OCI-M2 (cell line): ENCODE data around the gene PTPRN2.
"Not testable (repeated sequence)": the region's sequence is repeated elsewhere in the genome, so short reads cannot be mapped to it uniquely, and the experiment has no call there.

Experiments used
- DNase-seq: peaks from one replicate; lab custom pipeline; 2025; ENCODE audit not compliant: unreplicated experiment; lab: John Stamatoyannopoulos, UW

The PTPRN2 gene

DNA sequence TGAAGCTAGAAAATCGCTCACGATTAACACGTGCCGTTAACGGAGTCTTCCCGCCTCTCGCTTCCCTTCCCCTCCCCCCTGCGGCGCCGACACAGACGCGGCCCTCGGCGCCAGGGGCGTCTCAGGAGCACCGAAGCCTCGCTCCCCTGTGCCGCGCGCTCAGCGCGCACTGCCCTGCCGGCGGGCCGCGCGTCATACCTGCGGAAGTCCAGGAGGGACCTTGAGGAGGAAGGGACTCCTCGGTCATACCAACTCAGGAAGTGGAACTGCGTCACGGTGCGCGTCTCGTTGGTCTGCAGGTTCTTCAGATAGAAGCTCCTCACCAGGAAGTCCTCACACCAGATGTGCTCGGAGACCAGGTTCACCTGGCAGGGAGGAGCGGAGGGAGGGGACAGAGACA, 1011.2 kb downstream of the PTPRN2 start:
- no peak for DNase-seq

DNA sequence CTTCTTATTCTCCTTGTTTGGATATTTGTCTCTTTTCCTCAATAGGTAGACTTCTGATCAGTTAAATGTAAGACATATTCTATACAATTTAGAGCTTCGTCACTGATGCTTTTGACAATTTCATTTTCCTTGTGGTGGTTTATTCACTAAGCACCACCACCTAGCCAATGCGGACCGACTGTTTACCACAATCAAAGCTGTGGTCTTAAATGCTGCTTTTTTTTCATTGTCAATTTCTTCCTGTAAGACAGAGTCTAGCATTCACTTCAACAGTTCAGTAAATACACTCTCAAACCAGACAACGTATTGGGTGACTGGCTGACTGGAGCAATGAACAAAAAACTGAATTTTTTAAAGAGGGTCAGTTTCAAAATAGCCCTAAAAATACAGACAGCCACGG, 1011.8 kb downstream of the PTPRN2 start:
- DNase-seq: no peak

DNA sequence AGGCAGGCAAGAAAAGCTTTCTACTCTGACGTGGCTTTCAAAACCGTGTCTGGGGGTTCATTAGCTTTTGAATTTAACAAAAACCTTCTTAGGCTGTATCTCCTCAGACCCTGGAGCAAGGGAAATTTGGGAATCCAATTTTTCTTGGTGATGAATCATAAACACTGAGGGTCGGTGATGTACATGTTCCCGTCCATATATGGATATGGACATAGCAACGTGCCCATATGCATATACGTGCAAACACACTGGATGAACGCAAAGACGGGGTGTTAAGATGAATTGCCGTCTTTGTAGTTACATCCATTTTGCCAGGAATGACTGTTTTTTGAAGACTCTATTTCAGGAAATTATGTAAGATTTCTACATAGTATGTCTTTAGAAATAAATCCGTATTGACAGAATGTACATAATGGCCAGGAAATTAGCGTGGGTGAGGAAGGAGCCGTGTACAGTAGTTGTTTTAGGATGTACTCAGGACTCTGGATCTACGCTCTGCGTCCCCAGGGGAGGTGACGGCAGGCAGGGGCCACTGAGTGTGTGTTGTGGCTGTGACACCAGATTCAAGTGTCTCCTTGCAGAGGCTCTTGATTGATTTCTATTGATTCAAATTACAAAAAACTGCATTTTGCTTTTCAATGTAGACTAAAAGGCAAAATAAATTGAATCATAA, 1012.6 kb downstream of the PTPRN2 start:
- DNase-seq: no peak

DNA sequence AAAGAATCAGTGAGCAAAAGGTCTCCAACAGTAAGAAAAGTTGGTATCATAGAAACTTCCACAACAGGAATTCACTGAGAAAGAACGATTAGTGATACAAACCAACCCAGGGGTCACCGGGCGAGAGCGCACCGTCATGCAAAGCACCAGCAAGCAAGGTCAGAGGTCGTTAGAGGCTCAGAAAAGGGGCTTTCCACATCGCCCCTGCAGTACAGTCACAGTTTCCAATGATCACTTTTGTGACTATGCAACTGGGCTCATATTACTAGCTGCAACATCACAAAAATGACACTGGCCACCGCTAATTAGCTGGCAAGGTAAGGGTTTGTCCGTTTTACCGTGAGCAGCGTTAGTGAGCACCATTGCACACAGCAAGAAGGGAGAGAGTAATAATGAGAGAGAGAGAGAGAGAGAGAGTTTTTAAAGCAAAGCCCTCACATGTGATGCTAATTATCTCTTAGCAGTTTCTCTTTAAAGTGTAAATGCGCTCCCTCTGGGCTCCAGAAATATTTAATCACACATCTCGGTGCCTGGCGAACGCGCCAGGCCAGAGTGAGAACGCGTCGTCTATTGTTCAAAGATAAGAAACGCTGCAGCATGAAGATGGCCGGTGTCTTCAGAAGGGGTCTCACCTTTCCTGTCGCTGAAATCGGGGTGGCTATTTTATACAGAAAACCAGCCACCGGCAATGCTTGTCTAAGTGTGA, 1013.4 kb downstream of the PTPRN2 start:
- DNase-seq: no peak

DNA sequence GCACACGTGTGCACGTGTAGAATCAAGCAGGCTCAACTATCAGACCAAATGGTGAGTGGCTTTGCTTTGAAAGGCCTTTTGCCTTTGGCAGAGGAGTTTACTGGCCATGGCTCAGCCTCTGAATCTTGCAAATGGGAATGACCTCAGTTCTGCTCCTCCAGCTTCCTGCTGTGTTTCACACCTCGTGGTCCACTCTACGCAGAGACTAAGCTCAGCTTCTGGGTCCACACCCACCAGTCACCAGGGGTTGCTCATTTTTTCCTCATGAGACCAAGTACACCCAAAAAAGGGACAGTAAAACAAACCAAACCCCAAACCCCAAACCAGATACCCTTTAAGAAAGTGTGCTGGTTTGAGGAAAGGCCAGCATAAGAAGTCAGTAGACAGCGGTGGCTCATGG, 1014.4 kb downstream of the PTPRN2 start:
- DNase-seq: no peak

GRCh38 chr7:157572622-157573021, 1015.0 kb downstream of the PTPRN2 start:
- DNase-seq: no peak

DNA sequence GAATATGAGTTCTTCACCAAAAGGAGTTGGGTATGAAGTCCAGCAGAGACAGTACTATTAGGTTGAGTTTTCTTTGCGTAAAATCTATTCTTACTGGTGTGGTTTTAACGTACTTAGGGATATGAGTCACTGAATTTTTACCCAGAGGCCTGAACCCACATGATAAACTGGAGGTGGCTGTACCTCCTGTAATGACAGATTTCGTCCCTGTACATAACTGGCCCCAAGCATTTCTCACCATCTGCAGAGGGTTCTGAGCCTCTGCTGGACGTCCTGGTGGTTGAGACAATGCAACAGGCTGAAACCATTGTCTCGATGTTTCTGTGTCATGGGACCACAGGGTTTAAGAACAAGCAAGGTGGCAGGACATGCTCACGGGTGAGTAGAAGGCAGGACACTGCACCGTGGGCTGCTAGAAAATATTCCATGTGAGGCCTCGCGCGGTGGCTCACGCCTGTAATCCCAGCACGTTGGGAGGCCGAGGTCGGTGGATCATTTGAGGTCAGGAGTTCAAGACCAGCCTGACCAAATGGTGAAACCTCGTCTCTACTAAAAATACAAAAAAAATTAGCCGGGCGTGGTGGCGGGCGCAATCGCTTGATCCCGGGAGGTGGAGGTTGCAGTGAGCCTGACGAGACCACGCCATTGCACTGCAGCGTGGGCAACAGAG, 1017.0 kb downstream of the PTPRN2 start:
- DNase-seq: no peak

- DNase-seq: no peak
These were observed 1017.7 kb downstream of the PTPRN2 start for GRCh38 chr7:157569967-157570366.

DNA sequence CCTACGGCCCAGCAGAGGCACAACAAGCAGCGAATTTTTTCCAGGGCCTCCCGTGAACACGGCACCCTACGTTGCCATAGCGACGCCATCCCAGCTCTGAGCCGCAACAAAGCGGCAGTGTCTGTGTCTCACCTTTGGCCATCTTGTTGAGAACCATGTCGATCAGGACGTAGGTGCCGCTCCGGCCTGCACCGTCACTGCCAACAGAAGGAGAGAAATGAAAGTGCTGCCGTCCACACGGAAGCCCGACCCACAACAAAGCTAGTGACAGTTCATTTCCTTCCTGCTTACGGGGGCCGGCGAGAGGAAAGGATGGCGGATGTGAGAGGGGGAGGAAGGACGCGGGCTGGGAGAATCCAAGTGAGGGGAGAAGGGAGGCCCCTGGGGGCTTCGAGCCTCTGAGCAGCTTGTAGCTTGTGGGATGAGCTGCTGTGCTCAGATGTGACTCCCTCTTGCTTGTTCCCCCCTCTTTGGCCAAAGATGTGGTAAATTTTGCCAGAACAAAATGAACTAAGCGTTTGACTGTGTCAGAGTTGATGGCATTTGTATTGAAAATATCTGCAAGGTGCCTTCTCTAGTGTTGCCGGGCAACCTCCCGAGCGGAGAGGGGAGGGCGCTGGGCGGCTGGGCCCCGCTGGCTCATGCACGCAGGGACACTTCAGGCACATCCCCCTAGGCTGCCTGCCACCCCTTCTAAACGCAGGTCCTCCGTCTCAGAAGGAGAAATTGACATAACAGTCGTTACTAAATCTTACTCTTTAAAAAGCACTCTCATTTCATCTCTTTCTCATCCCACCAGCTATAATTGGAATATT, 1018.6 kb downstream of the PTPRN2 start:
- no peak for DNase-seq

DNA sequence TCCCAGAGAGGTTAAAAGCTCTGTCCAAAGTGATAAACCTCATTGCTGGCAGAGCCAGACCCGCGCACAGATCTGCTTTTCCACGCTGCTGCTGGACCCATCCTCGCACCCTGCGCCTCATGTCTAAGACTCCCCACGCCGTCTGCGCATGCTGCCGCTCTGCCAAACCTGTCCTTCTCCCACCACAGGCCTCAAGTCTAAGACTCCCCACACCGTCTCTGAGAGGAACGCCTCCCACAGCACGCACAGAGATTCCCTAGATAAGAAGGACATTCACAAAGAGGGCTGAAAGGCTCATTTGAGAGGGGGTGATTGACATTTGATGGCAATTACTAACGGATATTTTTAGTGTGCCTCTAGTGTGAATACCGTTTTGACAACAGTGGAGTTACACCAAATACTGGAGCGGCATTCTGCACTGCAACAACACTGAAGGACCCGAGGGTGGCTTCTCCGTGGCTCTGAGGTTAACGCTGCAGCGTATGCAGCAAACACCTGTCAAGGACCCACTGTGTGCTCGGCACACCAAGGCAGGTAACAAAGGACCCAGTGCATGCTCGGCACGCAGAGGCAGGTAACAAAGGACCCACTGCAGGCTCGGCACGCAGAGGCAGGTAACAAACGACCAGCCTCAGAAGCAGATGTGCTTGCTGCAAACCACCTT, 1019.4 kb downstream of the PTPRN2 start:
- DNase-seq: no peak

DNA sequence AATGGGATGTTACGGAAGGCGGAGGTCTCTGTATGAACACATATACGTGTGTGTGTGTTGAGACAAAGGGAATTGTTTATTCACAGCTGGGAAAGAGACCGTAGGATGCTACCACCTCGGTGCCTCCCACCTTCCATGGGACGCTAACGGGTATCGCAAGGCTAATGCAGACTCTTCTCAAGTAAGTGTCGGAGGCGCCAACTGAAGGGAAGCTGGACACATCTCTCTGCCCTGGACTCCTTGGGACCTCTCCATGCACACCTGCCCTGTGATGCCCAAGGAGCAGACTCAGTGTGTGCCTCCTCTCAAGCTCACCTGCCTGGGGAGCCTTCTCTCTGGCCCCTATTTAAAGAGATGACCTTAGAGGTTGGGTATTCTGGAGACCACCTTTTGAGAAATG, 1020.0 kb downstream of the PTPRN2 start:
- DNase-seq: no peak

DNA sequence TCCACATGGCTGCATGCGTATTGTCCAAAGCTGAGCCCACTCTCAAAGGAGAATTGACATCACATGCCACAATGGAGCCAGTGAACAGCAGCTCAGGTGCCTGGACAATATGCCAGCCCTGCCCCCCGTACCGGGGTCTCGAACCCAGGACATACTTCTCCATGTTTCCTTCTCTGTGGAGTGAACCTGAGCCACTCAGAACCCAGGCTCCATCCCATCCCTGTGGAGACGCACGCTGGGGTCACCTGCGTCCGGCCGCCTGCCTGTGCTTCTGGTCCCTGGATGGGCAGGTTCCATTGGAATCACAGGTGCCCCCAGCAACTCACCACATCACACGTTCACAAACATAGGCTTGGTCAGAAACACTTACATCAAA, 1021.0 kb downstream of the PTPRN2 start:
- DNase-seq: no peak

- DNase-seq: no peak
These were observed 1021.5 kb downstream of the PTPRN2 start for GRCh38 chr7:157565981-157566630.

GRCh38 chr7:157565201-157565626, 1022.4 kb downstream of the PTPRN2 start:
- DNase-seq: no peak

GRCh38 chr7:157564517-157565177, 1023.0 kb downstream of the PTPRN2 start:
- no peak for DNase-seq

DNA sequence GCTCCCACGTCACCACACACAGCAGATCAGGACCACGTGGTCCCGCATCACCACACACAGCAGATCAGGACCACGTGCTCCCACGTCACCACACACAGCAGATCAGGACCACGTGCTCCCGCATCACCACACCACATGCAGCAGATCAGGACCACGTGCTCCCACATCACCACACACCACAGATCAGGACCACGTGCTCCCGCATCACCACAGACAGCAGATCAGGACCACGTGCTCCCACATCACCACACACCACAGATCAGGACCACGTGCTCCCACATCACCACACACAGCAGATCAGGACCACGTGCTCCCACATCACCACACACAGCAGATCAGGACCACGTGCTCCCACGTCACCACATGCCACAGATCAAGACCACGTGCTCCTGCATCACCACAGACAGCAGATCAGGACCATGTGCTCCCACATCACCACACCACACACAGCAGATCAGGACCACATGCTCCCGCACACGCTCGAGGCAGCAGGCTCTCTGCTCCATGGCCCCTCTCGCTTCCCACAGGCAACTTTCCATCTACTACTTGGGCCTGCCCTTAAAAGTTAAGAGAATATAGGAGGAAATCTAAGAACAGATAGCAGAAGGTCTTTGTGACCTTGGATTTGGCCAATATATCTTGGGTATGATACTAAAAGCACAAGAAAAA, 1024.0 kb downstream of the PTPRN2 start:
- DNase-seq: not testable (repeated sequence)

GRCh38 chr7:157562522-157563398, 1024.9 kb downstream of the PTPRN2 start:
- not testable (repeated sequence) for DNase-seq

- no peak for DNase-seq
These were observed 1025.7 kb downstream of the PTPRN2 start for GRCh38 chr7:157561816-157562410.
